Urothelium cell line (cell line): ENCODE data around the gene DDX47.
"Not testable (repeated sequence)": the region's sequence is repeated elsewhere in the genome, so short reads cannot be mapped to it uniquely, and the experiment has no call there.

Experiments
- DNase-seq: peaks from one replicate; pipeline ENCODE4 v3.0.0; 2011; ENCODE audit warnings: low spot score, mixed read lengths
- FAIRE-seq: peaks from 2 replicates; lab custom pipeline; 2011; peaks lifted over from hg19 to GRCh38; lab: Jason Lieb, UNC

DDX47 gene

DNA sequence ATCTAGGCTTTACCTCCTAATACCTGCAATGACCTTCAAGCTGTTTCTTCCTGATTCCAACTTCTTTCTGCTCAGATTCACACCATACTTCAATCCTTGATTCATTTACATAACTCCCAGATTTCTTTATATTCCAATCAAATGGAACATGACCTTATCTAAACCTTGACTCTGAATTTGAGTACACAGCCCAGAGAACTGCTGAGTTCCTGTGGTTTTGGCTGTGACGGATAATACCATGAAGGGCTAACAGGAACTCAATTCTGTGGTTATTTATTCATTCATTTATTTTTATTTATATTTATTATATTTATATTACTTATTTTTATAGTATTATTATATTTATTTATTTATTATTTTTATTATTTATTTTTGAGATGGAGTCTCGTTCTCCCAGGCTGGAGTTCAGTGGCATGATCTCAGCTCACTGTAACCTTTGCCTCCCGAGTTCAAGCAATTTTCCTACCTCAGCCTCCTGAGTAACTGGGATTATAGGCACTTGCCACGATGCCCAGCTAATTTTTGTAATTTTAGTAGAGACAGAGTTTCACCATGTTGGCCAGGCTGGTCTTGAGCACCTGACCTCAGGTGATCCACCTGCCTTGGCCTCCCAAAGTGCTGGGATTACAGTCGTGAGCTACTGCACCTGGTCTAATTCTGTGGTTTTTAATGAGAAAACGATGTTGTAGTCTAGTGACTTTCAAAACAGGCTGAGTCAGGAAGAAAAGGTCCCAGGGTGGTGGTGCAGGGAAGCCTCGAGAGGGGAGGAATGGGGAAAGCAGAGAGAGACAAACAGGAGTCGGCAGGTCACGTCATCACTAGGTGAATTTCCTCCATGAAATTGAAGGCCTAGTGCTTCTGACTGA, 16.0 kb upstream of the DDX47 start:
- no peak for FAIRE-seq
- no peak for DNase-seq

GRCh38 chr12:12797794-12798152, 15.4 kb upstream of the DDX47 start:
- FAIRE-seq (no peak), DNase-seq (no peak)

DNA sequence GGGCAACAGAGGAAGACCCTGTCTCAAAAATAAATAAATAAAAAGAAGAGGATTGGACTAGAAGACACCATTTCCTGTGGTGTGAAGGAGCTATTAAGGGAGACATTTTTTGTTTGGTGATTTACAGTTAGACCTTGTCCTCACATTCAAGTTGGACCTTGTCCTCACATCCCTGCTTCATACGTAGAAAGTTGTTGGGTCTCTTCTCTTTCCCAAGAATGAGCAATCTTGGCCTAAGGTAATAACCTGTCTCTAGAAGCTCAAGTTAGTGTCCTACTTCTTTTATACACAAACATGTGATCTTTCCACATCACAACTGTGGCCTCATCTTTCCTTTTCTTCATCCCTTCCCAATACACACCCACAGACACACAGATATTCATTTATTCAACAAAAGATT, 14.7 kb upstream of the DDX47 start:
- DNase-seq: no peak
- no peak for FAIRE-seq

DNA sequence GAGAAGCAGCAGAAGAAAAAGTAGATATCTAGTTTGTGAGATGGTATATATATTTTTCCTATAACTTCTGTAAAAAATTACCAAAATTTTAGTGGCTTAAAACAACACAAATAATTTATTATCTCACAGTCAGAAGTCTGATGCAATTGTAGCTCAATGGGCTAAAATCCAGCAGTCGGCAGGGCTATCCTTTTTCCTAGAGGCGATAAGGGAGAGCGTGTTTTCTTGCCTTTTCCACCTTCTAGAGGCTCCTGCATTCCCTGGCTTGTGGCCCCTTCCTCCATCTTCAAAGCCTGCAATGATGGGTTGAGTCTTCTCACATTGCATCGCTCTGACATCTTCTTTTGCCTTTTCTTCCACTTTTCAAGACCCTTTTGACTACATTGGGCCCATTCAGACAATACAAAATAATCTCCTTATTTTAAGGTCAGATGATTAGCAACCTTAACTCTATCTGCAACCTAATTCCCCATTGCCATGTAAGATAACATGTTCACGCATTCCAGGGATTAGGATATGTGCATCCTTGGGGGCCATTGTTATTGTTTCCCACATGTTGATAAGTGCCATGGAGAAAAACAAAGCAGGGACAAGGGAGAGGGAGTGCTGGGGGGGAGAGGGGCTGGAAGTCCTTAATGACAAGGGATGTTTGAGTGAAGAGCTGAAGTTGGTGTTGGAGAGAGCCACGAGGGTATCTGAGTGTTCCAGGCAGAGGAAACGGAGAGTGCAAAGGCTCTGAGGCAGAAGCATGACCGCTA, 13.8 kb upstream of the DDX47 start:
- no peak for DNase-seq
- no peak for FAIRE-seq

- FAIRE-seq: no peak
- DNase-seq: no peak
Observed at GRCh38 chr12:12800406-12801180, 12.6 kb upstream of the DDX47 start.

- not testable (repeated sequence) for FAIRE-seq, DNase-seq
Observed at GRCh38 chr12:12801656-12802055, 11.5 kb upstream of the DDX47 start.

DNA sequence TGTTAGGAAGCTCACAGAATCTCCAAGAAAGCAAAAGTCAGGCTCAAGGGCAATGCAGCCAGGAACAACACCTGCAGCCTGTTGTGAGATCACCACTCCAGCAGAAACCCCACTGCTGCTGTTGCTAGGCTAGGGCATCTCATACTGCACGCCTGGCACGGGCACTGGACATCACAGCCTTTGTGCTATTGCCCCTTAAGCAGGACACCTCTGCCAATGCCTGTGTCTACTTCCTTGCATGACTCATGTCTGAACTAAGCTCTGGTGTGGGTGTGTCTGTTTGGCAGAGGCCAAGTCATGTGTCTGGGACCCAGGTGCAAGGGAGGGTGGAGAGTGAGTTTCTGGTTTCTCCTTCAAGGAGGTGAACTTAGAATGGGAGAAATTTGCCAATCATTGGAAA, 10.0 kb upstream of the DDX47 start:
- peak; percentile 99 for DNase-seq
- FAIRE-seq: peak; percentile 89

DNA sequence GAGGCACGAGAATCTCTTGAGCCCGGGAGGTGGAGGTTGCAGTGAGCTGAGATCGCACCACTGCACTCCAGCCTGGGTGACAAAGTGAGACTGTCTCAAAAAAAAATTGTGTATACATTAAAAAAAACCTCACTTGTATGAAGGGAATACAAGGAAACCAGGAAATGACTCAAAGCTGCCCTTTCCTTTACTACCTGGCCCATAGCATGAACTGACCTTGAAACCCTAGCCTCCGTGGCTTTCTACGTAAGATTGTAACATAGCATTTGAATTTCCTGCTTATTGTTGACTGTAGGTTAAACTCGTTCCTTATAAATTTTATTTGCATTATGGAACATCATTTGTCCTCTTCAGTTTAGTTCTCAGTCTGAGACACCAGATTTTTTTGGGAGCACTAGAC, 9.1 kb upstream of the DDX47 start:
- no peak for FAIRE-seq

GRCh38 chr12:12804432-12804886, 8.7 kb upstream of the DDX47 start:
- FAIRE-seq (peak; percentile 77), DNase-seq (peak; percentile 82)

More for the DNA sequence above, 9.1 kb upstream of the DDX47 start:
- DNase-seq: no peak

DNA sequence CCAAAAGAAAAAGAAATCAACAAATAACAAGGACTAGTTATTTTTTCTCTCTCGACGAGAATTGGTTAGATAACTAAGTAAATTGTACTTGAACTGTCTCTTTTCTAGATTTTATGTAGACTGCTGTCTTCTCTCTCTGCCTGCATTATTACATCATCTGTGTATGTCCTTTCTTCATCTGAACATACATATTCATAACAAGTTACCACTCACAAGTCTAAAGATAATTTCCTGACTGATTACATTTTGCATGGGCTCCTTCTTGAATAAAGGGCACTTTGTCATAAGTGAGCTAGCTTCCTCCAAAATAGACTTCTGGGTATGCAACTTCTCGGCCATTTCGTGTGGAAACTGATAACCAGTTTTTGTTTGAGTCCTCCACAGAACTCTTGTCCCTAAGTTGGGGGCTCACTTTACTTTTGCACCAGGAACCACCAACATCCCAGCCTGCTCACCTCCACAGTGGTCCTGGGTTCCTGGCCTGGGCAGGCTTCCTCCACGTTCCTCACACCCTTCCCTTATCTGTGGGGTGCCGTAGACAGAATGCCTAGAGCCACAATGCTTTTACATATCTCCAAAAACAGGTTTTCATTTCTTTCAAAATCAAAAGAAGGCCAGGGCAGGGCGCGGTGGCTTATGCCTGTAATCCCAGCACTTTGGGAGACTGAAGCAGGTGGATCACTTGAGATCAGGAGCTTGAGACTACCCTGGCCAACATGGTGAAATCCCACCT, 6.2 kb upstream of the DDX47 start:
- FAIRE-seq (no peak), DNase-seq (no peak)

DNA sequence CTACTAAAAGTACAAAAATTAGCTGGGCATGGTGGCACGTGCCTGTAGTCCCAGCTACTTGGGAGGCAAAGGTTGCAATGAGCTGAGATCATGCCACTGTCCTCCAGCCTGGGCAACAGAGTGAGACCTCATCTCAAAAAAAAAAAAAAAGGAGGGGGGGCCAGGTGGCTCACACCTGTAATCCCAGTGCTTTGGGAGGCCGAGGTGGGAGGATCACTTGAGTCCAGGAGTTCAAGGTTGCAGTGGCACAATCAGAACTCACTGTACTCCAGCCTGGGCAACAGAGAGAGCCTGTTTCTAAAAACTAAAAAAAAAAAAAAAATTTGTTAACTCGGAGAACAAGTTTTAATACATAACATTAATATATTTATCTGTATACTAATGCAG, 5.6 kb upstream of the DDX47 start:
- DNase-seq, FAIRE-seq: not testable (repeated sequence)

- FAIRE-seq: no peak
Observed at GRCh38 chr12:12807970-12808702, 5.0 kb upstream of the DDX47 start.

DNA sequence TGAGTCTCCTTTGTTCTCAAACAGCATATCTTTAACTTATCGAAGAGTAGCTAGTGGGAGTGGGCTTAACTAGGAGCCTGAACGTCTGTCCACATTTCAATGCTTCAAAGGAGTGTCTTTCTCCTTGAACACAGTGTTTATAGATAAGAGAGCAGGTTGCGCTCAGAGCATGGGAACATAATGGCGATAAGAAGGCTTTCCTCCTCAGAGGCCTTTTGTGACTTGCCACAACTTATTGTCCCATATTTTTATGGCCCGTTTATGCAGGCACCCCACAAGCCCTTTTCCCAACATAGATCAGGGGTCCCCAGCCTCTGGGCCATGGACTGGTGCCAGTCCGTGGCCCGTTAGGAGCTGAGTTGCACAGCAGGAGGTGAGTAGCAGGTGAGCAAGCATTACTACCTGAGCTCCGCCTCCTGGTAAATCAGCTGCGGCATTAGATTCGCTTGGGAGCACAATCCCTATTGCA, 2.6 kb upstream of the DDX47 start:
- FAIRE-seq (no peak), DNase-seq (no peak)

More at GRCh38 chr12:12807970-12808702, 5.0 kb upstream of the DDX47 start:
- DNase-seq: no peak

DNA sequence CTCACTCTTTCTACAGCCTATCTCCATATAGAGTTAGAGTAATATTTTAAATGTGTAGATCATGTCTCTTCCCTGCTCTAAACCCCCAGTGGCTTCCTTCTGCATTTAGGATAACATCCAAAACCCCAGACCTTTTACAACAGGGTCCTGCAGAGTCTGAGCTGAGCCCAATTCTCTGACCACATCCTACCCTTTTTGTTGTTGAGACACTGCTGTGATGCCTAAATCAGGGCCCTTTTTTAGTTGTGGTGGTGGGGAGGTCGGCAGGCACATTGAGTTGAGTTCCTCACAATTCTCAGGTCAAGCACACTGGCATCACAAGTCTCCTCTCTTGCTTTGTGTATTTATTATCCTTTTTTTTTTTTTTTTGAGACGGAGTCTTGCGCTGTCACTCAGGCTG, 1.8 kb upstream of the DDX47 start:
- FAIRE-seq: no peak

DNA sequence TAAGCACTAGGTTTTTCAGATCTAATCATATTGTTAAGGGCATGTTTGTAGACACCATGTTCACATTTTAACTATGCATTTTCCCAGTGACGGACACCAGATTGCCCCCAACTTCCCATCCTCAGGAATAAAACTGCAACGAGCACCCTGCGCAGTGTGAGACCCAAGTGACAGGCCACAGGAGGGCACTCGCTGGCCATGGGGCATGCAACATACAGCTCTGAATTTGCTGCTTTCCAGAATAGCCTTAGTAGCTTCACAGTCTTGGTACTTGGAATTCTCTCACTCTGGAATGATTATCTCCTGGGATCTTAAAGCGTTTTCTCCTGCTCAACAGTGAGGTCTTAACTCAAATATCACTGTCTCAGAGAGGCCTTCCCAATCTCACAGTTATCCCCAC, 972 bp upstream of the DDX47 start:
- FAIRE-seq: no peak
- no peak for DNase-seq

More for the DNA sequence above, 1.8 kb upstream of the DDX47 start:
- no peak for DNase-seq

DNA sequence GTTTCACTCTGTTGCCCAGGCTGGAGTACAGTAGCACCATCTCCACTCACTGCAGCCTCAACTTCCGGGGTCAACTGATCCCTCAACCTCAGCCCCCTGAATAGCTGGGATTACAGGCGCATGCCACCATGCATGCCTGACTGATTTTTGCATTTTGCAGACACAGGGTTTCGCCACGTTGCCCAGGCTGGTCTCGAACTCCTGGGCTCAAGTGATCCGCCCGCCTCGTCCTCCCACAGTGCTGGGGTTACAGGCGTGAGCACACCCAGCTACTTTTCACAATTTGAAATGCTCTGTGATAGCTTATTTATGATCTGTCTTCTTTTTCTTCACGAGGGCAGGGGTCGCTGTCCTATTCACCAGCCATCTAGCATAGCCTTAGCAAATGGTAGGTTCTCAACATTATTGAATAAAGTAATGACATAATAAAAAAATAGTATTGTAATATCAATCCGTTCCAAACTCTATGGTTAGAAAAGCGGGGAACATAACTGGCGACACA, 477 bp upstream of the DDX47 start:
- FAIRE-seq (no peak), DNase-seq (no peak)

- FAIRE-seq: no peak
- DNase-seq: no peak
Observed at GRCh38 chr12:12817616-12818015, 4.5 kb downstream of the DDX47 start.

GRCh38 chr12:12818701-12819100, 5.6 kb downstream of the DDX47 start:
- DNase-seq (no peak), FAIRE-seq (no peak)

GRCh38 chr12:12819221-12819620, 6.1 kb downstream of the DDX47 start:
- FAIRE-seq (no peak), DNase-seq (no peak)
